ENCODE results near the gene ZNF469.
"Not testable (repeated sequence)": the region's sequence is repeated elsewhere in the genome, so short reads cannot be mapped to it uniquely, and the experiment has no call there.

The ZNF469 gene

GRCh38 chr16:88356727-88357199, 26.0 kb upstream of the ZNF469 start:
- H3K4me3 ChIP-seq (ENCODE audit: low read depth, low read length), result no peak overlapping the region

GRCh38 chr16:88357317-88358022, 25.3 kb upstream of the ZNF469 start:
- no peak overlapping the region for H3K4me3 ChIP-seq (ENCODE audit: low read depth, low read length)

GRCh38 chr16:88358023-88358420, 24.7 kb upstream of the ZNF469 start:
- H3K4me3 ChIP-seq (ENCODE audit: low read depth, low read length), result no peak overlapping the region

- H3K4me3 ChIP-seq (ENCODE audit: low read depth, low read length), result no peak overlapping the region
These were observed 23.8 kb upstream of the ZNF469 start for GRCh38 chr16:88359008-88359407.

GRCh38 chr16:88360401-88360800, 22.4 kb upstream of the ZNF469 start:
- H3K4me3 ChIP-seq (ENCODE audit: low read depth, low read length), result not testable (repeated sequence)

- H3K4me3 ChIP-seq (ENCODE audit: low read depth, low read length), result no peak overlapping the region
These were observed 21.8 kb upstream of the ZNF469 start for GRCh38 chr16:88360999-88361398.

GRCh38 chr16:88361775-88362174, 21.0 kb upstream of the ZNF469 start:
- no peak overlapping the region for H3K4me3 ChIP-seq (ENCODE audit: low read depth, low read length)

GRCh38 chr16:88363239-88363891, 19.4 kb upstream of the ZNF469 start:
- no peak overlapping the region for H3K4me3 ChIP-seq (ENCODE audit: low read depth, low read length)

GRCh38 chr16:88365244-88365865, 17.4 kb upstream of the ZNF469 start:
- H3K4me3 ChIP-seq (ENCODE audit: low read depth, low read length), result no peak overlapping the region

- no peak overlapping the region for H3K4me3 ChIP-seq (ENCODE audit: low read depth, low read length)
These were observed 16.6 kb upstream of the ZNF469 start for GRCh38 chr16:88366032-88366703.

- no peak overlapping the region for H3K4me3 ChIP-seq (ENCODE audit: low read depth, low read length)
These were observed 16.1 kb upstream of the ZNF469 start for GRCh38 chr16:88366704-88367047.

GRCh38 chr16:88367560-88367959, 15.2 kb upstream of the ZNF469 start:
- no peak overlapping the region for H3K4me3 ChIP-seq (ENCODE audit: low read depth, low read length)

- no peak overlapping the region for H3K4me3 ChIP-seq (ENCODE audit: low read depth, low read length)
These were observed 14.7 kb upstream of the ZNF469 start for GRCh38 chr16:88368036-88368435.

- H3K4me3 ChIP-seq (ENCODE audit: low read depth, low read length), result no peak overlapping the region
These were observed 13.8 kb upstream of the ZNF469 start for GRCh38 chr16:88368994-88369393.

GRCh38 chr16:88369447-88370008, 13.2 kb upstream of the ZNF469 start:
- no peak overlapping the region for H3K4me3 ChIP-seq (ENCODE audit: low read depth, low read length)

GRCh38 chr16:88370365-88370764, 12.4 kb upstream of the ZNF469 start:
- no peak overlapping the region for H3K4me3 ChIP-seq (ENCODE audit: low read depth, low read length)

- no peak overlapping the region for H3K4me3 ChIP-seq (ENCODE audit: low read depth, low read length)
These were observed 10.2 kb upstream of the ZNF469 start for GRCh38 chr16:88372522-88372921.

- H3K4me3 ChIP-seq (ENCODE audit: low read depth, low read length), result no peak overlapping the region
These were observed 9.5 kb upstream of the ZNF469 start for GRCh38 chr16:88373211-88373610.

GRCh38 chr16:88373927-88374492, 8.7 kb upstream of the ZNF469 start:
- no peak overlapping the region for H3K4me3 ChIP-seq (ENCODE audit: low read depth, low read length)

- H3K4me3 ChIP-seq (ENCODE audit: low read depth, low read length), result no peak overlapping the region
These were observed 8.0 kb upstream of the ZNF469 start for GRCh38 chr16:88374736-88375135.
